ENCODE results near the gene CDK14. TPM values are rescaled to one million over a fixed set of nuclear protein-coding genes. Genes with fewer than 3 reads are reported as not detected.

Gene CDK14
- polyA plus RNA-seq, 3 donors = 1.7 to 2.5 (median 2.1) TPM

GRCh38 chr7:90710466-90710850 is 114.3 kb downstream of the CDK14 start:
- WGBS (ENCODE audit: insufficient coverage) = 89% methylated on average over 3 of the region's 4 CpGs
- H3K9me3 Mint-ChIP-seq = peaks cover 0 to 3% (median 0%) of the 10 kb centered on the region in 7 donors
- no peaks in the 10 kb centered on the region for H3K4me1 ChIP-seq (ENCODE audit: control insufficient read depth in 1 of 2, insufficient read depth in 2 of 2, low read length in 2 of 2)
- H3K9ac ChIP-seq (ENCODE audit: insufficient read depth, low read length, poor library complexity, severe bottlenecking) = no peak overlapping the region
- peaks cover 11% of the 10 kb centered on the region for H3K4me1 Mint-ChIP-seq
- no peaks in the 10 kb centered on the region for H4K20me1 ChIP-seq (ENCODE audit: insufficient read depth, low read length)
- DNase-seq = no peak
- intact Hi-C loops (cut with micrococcal nuclease) = no loop called here
- TF ChIP-seq CTCF (IDR thresholded peaks at IDR 0.05) = no peak
- H3K9me3 ChIP-seq (replicated peaks in 1 of 2; ENCODE audit: control insufficient read depth in 1 of 2, insufficient read depth in 1 of 2, low read length in 2 of 2) = no peaks in the 10 kb centered on the region
- H2AFZ ChIP-seq (ENCODE audit: insufficient read depth, low read depth, low read length, poor library complexity, severe bottlenecking) = no peak overlapping the region
- no peak overlapping the region for H3K4me2 ChIP-seq (replicated peaks; ENCODE audit: extremely low read depth, low read length, poor library complexity, severe bottlenecking)
- H3K27ac Mint-ChIP-seq = no peak overlapping the region
- H3K4me3 ChIP-seq (replicated peaks in 1 of 3; ENCODE audit: low read depth in 2 of 3, low read length in 3 of 3) = no peak overlapping the region
- no peaks in the 10 kb centered on the region for H3K79me2 ChIP-seq (ENCODE audit: insufficient read depth, low read length)
- H3K36me3 Mint-ChIP-seq = no peaks in the 10 kb centered on the region
- H3K27ac ChIP-seq (ENCODE audit: low read depth in 1 of 2, low read length in 2 of 2) = no peak overlapping the region
- no peak overlapping the region for H3K4me3 Mint-ChIP-seq
- no peaks in the 10 kb centered on the region for H3K27me3 ChIP-seq (ENCODE audit: control insufficient read depth in 2 of 2, insufficient read depth in 2 of 2, low read length in 2 of 2)
- H3K36me3 ChIP-seq (replicated peaks in 1 of 2; ENCODE audit: control insufficient read depth in 1 of 2, insufficient read depth in 2 of 2, low read length in 2 of 2) = no peaks in the 10 kb centered on the region
- no peaks in the 10 kb centered on the region for H3K27me3 Mint-ChIP-seq (ENCODE audit: low read depth in 3 of 3)

- no peak overlapping the region for H3K27ac ChIP-seq (ENCODE audit: low read depth in 1 of 2, low read length in 2 of 2)
- DNase-seq = no peak
- no peak overlapping the region for H2AFZ ChIP-seq (ENCODE audit: insufficient read depth, low read depth, low read length, poor library complexity, severe bottlenecking)
- no peaks in the 10 kb centered on the region for H3K79me2 ChIP-seq (ENCODE audit: insufficient read depth, low read length)
- Mint-ChIP-seq H3K4me3 (no peak overlapping the region), H3K9me3 (peaks cover 0 to 2% (median 0%) of the 10 kb centered on the region in 7 donors), H3K36me3 (no peaks in the 10 kb centered on the region), H3K27me3 (ENCODE audit: low read depth in 3 of 3) (no peaks in the 10 kb centered on the region), H3K27ac (no peak overlapping the region), H3K4me1 (no peaks in the 10 kb centered on the region)
- H3K36me3 ChIP-seq (replicated peaks in 1 of 2; ENCODE audit: control insufficient read depth in 1 of 2, insufficient read depth in 2 of 2, low read length in 2 of 2) = no peaks in the 10 kb centered on the region
- H3K9me3 ChIP-seq (replicated peaks in 1 of 2; ENCODE audit: control insufficient read depth in 1 of 2, insufficient read depth in 1 of 2, low read length in 2 of 2) = no peaks in the 10 kb centered on the region
- intact Hi-C loops (cut with micrococcal nuclease) = no loop called here
- no peaks in the 10 kb centered on the region for H4K20me1 ChIP-seq (ENCODE audit: insufficient read depth, low read length)
- no peak overlapping the region for H3K4me3 ChIP-seq (replicated peaks in 1 of 3; ENCODE audit: low read depth in 2 of 3, low read length in 3 of 3)
- no peaks in the 10 kb centered on the region for H3K27me3 ChIP-seq (ENCODE audit: control insufficient read depth in 2 of 2, insufficient read depth in 2 of 2, low read length in 2 of 2)
- H3K4me1 ChIP-seq (ENCODE audit: control insufficient read depth in 1 of 2, insufficient read depth in 2 of 2, low read length in 2 of 2) = no peaks in the 10 kb centered on the region
- H3K4me2 ChIP-seq (replicated peaks; ENCODE audit: extremely low read depth, low read length, poor library complexity, severe bottlenecking) = no peak overlapping the region
- WGBS (ENCODE audit: insufficient coverage) = no CpG with 5 or more reads among the region's 1 CpG
- TF ChIP-seq CTCF (IDR thresholded peaks at IDR 0.05) = no peak
- no peak overlapping the region for H3K9ac ChIP-seq (ENCODE audit: insufficient read depth, low read length, poor library complexity, severe bottlenecking)
Observed at GRCh38 chr7:90713628-90714027, 117.5 kb downstream of the CDK14 start.
